RWPE1 (cell line): Measurements from ENCODE around the gene PDE4D.

Source experiments
- CTCF ChIA-PET: fragments of 350-600 bp; sonication (Branson Sonifier 250); formaldehyde crosslinking; extraction: SDS; loops from one replicate; lab custom pipeline; 2021; lab: Yijun Ruan, JAX
- POLR2A ChIA-PET: fragments of 400-600 bp; formaldehyde crosslinking; extraction: SDS; loops from one replicate; lab custom pipeline; 2020; ENCODE audit warnings: antibody characterized with exemption; ENCODE audit not compliant: low non-redundant PET; lab: Yijun Ruan, JAX
- DNase-seq: peaks from one replicate; pipeline ENCODE4 v3.0.0; 2012; ENCODE audit warnings: low spot score
- H3K27ac ChIP-seq: fragments of 450-650 bp; 2 replicates; pipeline ENCODE4 v1.5.1; 2017
- TF ChIP-seq, protein P1 (sequence below): fragments of 450-650 bp; conservative IDR thresholded peaks from 2 replicates; pipeline ENCODE4 v1.5.1; 2017; ENCODE audit warnings: low read depth, mild to moderate bottlenecking

PDE4D gene

GRCh38 chr5:59893429-59894227 is at the start of gene PDE4D:
Gene PDE4D, minus strand, starts transcription at chr5:59893726.
- TF ChIP-seq, protein P1, sequence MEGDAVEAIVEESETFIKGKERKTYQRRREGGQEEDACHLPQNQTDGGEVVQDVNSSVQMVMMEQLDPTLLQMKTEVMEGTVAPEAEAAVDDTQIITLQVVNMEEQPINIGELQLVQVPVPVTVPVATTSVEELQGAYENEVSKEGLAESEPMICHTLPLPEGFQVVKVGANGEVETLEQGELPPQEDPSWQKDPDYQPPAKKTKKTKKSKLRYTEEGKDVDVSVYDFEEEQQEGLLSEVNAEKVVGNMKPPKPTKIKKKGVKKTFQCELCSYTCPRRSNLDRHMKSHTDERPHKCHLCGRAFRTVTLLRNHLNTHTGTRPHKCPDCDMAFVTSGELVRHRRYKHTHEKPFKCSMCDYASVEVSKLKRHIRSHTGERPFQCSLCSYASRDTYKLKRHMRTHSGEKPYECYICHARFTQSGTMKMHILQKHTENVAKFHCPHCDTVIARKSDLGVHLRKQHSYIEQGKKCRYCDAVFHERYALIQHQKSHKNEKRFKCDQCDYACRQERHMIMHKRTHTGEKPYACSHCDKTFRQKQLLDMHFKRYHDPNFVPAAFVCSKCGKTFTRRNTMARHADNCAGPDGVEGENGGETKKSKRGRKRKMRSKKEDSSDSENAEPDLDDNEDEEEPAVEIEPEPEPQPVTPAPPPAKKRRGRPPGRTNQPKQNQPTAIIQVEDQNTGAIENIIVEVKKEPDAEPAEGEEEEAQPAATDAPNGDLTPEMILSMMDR: no peak
- DNase-seq: peak; percentile 72
- POLR2A ChIA-PET: no interaction called here
- H3K27ac ChIP-seq: no peak within 1 kb of the TSS
- CTCF ChIA-PET: no interaction called here

DNA sequence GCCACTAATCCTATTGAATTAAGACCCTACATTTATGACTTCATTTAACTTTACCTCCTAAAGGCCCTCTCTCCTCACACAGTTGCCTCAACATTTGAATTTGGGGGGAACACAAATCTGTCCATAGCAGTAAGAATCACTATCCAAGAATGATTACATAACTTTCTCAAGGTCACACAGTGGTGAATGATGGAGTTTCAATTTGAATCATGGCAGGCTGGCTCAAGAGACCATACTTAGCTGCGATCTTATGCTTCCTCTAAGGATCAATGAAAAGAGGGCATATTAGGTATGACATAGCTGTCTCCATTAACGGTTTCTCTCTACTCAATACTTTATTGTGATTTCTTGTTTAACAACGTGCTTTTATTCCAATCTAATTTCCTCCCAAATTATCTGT is 44.1 kb upstream of the PDE4D start:
- CTCF ChIA-PET: interaction anchor here (0.6 kb wide), 1 partner anchor 94 kb away, joined by 6 read pairs; no protein-coding TSS in a partner anchor
- TF ChIP-seq, protein P1: no peak
- DNase-seq: no peak
- POLR2A ChIA-PET: no interaction called here
- no peak overlapping the region for H3K27ac ChIP-seq

DNA sequence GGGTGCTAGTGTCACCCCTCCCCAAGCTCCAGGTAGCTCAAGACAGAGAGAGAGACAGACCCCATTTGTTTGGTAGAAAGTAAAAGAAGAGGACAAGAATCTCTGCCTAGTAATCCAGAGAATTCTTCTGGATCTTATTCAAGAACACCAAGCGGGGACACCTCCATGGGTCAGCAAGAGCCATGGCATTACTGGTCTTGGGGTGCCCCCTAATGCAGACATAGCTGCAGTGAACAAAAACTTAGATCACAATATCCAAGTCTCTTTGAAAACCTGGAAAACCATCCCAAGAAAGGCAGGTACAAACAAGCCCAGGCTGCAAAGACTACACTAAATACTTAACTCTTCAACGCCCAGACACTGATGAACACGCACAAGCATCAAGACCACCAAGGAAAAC is 29.9 kb upstream of the PDE4D start:
- ChIA-PET CTCF (interaction anchor here (0.6 kb wide), 1 partner anchor 545 kb away, joined by 12 read pairs; no protein-coding TSS in a partner anchor), POLR2A (no interaction called here)
- no peak overlapping the region for H3K27ac ChIP-seq
- TF ChIP-seq, protein P1: no peak
- DNase-seq: no peak

DNA sequence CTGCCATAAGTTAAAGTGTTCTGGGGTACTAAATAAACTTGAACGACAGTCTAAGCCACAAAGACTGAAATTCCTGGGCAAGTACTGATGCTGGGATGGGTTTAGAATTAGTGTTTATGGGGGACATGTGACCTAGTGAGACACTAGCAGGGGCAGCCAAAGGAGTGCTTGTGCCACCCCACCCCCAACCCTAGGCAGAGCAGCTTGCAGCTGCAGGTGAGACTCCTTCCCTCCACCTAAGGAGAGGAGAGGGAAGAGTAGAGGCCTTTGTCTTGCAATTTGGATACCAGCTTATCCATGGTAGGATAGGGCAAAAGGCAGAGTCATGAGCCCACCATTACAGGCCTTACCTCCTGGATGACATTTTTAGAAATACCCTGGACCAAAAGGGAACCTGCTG is 28.7 kb upstream of the PDE4D start:
- DNase-seq: no peak
- CTCF ChIA-PET: interaction anchor here (1.0 kb wide), 1 partner anchor 112 kb away, joined by 3 read pairs; no protein-coding TSS in a partner anchor
- TF ChIP-seq, protein P1: no peak
- POLR2A ChIA-PET: no interaction called here
- no peak overlapping the region for H3K27ac ChIP-seq

DNA sequence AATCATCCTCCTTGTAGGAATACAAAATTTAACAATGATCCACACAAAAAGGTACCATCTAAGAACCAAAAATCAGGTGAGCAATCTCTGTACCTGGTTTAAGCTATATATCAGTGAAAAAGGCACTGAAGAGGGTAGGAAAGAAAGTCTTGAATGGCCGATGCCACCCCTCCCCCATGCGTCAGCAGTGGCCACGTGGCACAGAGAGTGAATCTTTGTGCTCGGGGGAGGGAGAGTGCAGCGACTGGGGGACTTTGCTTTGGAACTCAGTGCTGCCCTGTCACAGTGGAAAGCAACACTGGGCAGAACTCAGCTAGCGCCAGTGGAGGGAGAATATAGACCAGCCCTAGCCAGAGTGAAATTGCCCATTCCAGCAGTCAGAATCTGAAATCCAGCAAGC is 28.3 kb upstream of the PDE4D start:
- ChIA-PET CTCF (no interaction called here), POLR2A (no interaction called here)
- TF ChIP-seq, protein P1: no peak
- no peak for DNase-seq
- H3K27ac ChIP-seq: no peak overlapping the region

GRCh38 chr5:59919484-59919883 is 26.0 kb upstream of the PDE4D start:
- TF ChIP-seq, protein P1: no peak
- DNase-seq: no peak
- no peak overlapping the region for H3K27ac ChIP-seq
- CTCF ChIA-PET: no interaction called here
- POLR2A ChIA-PET: no interaction called here
